GM18870 (cell line): ENCODE data around the gene OSBPL10.
"Not testable (repeated sequence)": the region's sequence is repeated elsewhere in the genome, so short reads cannot be mapped to it uniquely, and the experiment has no call there.

Experiments
- ATAC-seq: cut with Tn5 transposase; IDR thresholded peaks from one replicate; pipeline ENCODE4 v1.9.1; 2021; ENCODE audit warnings: moderate library complexity; ENCODE audit not compliant: unreplicated experiment

The OSBPL10 gene

GRCh38 chr3:31992995-31993394 is 11.9 kb upstream of the OSBPL10 start:
- not testable (repeated sequence) for ATAC-seq

- ATAC-seq = no peak
Observed at GRCh38 chr3:31988271-31988670, 7.2 kb upstream of the OSBPL10 start.

GRCh38 chr3:31985831-31986230 is 4.8 kb upstream of the OSBPL10 start:
- ATAC-seq = no peak

DNA sequence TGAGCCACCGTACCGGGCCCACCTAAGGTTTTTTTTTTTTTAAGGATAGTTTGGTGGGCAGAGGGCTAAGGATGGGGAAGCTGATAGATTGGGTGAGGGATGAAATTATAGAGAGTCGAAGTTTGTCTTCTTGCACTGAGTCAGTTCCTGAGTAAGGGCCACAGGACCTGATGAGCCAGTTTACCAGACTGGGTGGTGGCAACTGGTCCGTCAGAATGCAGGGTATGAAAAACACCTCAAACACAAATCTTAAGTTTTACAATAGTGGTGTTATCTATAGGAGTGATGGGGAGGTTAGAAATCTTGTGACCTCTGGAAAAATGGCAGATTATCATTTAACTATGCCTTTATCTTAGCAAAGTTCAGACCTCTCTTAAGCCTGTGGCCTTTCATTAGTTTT is 3.3 kb upstream of the OSBPL10 start:
- no peak for ATAC-seq

DNA sequence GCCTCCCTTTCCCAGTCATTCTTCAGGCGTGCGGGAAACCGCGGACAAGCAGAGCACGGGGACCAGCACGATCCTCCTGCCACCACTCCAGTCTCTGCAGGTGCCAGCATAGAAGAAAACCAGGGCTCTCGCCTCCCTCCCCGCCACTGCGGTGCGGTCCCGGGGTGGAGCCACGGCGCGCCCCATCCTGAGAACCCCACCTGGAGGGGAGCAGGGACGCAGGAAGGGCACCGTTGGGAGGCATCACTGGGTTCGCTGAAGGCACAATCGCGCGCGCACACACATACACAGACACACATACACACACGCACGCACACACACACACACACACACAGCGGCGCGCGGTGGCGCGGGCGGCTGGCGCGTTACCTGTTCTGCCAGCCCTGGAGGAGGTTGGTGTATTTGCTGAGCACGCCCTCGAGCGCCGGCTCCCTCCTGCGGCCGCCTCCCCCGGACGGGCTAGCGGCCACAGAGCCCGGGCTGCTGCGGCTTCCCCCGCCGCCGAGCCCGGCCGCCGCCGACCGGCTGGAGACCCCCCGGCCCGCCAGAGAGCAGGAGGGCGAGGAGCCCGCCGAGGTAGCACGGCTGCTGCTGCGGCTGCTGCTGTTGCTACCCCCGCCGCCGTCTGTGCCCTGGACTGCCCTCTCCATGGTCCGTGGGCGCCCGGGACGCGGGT is 394 bp downstream of the OSBPL10 start:
- ATAC-seq = no peak

GRCh38 chr3:31979001-31979697 is 1.9 kb downstream of the OSBPL10 start:
- ATAC-seq = peak; percentile 82

GRCh38 chr3:31978553-31978952 is 2.5 kb downstream of the OSBPL10 start:
- no peak for ATAC-seq

DNA sequence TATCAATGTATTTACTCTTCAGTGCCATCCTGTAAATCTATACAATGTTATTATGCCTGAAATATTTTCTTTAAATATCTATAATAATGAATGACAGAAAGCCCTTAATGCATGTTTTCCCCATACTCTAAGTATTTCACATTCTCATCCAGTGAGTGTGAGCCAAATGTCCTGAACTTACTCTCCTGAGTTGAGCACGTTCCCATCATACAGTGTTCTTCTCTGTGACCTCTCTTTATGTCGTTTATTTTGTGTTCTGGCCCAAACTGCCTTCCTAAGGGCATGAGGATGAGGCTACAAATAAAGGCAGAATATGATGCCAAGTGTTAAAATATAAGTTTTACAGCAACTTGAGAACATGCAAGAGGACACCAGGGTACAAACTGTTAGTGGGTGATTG is 3.3 kb downstream of the OSBPL10 start:
- ATAC-seq = no peak

GRCh38 chr3:31976302-31976701 is 4.8 kb downstream of the OSBPL10 start:
- no peak for ATAC-seq

DNA sequence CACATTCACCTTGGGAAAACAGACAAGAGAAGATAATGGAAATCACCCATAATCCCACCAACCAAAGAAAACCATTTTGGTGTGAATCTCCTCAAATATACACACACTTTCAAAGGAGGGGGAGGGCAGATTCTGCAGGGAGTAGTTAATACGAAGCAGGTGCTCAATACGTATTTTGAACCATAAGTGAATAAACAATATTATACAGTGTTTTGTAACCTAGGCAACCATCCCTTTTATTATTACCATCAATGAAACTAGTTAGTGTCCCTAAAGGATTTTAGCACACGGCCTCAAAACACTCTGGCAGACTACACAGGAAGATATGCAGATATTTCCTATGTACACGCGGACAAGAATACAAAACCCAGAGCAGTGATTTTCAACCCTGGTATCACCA is 6.1 kb downstream of the OSBPL10 start:
- no peak for ATAC-seq

- ATAC-seq = no peak
Observed at GRCh38 chr3:31974471-31974870, 6.6 kb downstream of the OSBPL10 start.

DNA sequence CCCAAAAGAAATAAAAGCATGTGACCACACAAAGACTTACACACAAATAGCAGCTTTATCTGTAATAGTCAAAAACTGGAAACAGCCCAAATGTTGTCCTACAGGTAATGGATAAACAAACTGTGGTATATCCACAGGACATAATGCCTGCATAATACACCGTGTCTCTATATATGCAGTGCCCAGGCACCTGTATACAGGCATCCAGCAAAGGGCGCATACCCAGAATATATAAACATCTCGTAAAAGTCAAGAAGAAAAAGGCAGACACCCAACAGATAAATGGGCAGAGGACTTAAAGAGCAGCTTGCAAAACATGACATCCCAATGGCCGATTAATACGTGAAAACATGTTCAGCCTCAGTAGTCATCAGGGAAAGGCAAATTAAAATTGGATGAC is 7.2 kb downstream of the OSBPL10 start:
- no peak for ATAC-seq

DNA sequence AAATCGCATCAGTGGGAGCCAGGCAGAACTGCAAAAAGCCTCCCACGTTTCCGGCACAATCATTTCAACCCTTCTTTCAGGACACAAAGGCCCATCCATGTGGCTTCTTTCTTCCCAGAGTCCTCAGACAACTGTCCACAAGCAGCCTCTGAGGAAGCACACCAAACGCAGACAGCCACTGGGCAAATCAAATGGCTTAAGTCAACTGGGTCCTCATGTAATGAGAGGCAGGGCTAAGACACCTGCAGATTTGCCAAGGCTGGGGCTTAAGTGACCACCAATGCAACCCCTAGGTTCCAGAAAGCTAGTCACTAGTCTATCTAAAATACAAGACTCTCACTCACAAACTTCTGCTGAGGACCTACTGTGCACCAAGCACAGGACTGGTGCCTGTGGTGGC is 8.0 kb downstream of the OSBPL10 start:
- ATAC-seq = no peak

- no peak for ATAC-seq
Observed at GRCh38 chr3:31971607-31972006, 9.5 kb downstream of the OSBPL10 start.

- no peak for ATAC-seq
Observed at GRCh38 chr3:31968927-31969418, 12.1 kb downstream of the OSBPL10 start.

DNA sequence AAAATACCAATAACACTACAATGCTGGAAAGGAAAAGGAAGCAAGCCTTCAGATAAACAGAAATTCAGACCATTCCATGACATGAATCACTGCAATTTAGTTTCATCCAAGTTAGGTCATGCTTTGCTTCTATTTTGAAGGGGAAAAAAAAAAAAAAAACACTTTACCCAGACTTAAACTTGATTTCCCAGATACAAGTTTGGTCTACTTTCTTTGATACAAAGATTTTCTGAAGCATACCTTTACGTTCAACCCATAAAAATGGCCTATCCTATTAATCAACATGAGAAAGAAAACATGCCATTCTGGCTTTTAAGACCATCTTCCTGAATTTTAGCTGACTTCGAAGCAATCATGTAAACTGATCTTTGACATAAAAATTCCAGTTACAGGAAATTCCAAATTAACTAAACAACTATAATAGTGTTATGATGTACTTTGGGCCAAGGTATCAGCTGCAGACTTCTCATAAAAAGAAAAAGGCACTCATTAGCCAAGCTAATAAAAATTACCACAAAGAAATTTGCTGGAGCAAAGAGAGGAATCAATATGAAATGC is 12.6 kb downstream of the OSBPL10 start:
- ATAC-seq = no peak

DNA sequence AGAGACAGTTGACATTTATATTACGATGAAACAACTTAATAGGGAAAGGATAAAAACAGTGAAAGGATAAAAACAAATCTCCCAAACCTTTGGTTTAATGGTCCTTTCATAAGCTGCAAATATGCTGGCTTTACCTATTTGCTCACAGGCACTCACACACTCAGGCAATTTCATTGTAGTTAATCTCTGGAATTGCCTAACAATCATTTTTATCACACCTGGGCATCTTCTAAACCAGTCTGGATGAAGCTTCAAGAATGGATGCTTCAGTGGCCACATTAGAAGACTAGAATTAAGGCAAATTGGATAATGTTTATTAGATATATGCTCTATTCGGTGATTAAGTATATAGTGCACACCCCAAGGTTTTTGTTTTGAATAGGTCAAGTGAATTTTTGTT is 13.5 kb downstream of the OSBPL10 start:
- ATAC-seq = no peak

DNA sequence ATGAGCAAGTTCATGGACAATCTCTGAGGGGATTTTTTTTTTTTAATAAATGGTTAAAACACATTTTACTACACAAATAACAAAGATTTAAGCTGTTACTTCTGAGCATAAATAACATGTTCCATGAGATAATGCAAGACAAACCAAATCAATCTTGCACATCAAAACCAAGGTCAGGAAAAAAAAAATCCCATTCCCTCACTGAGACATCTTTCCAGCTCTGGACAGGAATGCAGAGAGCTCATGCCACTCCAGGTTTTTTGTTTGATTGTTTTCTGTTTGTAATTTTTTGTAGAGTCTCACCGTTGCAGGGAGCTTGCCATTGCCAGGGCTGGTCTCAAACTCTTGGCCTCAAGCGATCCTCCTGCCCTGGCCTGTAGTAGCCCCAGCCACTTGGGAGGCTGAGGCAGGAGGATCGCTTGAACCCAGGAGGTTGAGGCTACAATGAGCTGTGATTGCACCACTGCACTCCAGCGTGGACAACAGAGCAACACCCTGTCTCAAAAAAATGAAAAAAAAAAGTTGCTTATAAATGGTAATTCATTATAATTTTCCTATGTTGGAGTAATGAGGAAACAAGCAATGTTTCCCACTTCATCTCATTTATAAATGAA is 14.0 kb downstream of the OSBPL10 start:
- no peak for ATAC-seq

- ATAC-seq = no peak
Observed at GRCh38 chr3:31962801-31963205, 18.3 kb downstream of the OSBPL10 start.

GRCh38 chr3:31960793-31961431 is 20.1 kb downstream of the OSBPL10 start:
- ATAC-seq = peak; percentile 65
